SK-N-SH treated with all-trans-retinoic acid at 6 μM for 48 hours (cell line): ENCODE results near the gene TMC8.

ENCODE experiments used
- ATAC-seq: fragments of 200-7000 bp; cut with Tn5 transposase; 3 replicates; pipeline ENCODE4 v1.9.1; 2020; ENCODE audit warnings: mild to moderate bottlenecking, moderate library complexity
- ARNTL ChIP-seq: fragments of 450-650 bp; formaldehyde crosslinking; IDR thresholded peaks from 2 replicates; pipeline ENCODE4 v1.5.0; 2020; ENCODE audit warnings: low read depth, mild to moderate bottlenecking, moderate library complexity, borderline replicate concordance
- CSDC2 ChIP-seq: fragments of 250-450 bp; sonication (Bioruptor Pico); IDR thresholded peaks from 2 replicates; pipeline ENCODE4 v1.5.0; 2020; ENCODE audit warnings: mild to moderate bottlenecking, moderate library complexity
- ISL1 ChIP-seq: fragments of 250-450 bp; sonication (Bioruptor Pico); IDR thresholded peaks from 2 replicates; pipeline ENCODE4 v2.1.2; 2022; ENCODE audit warnings: mild to moderate bottlenecking, moderate library complexity
- OSR1 ChIP-seq: fragments of 250-450 bp; sonication (Bioruptor Pico); IDR thresholded peaks from 2 replicates; pipeline ENCODE4 v1.8.0; 2022; ENCODE audit warnings: moderate library complexity, mild to moderate bottlenecking, inconsistent platforms
- PPARA ChIP-seq: fragments of 250-450 bp; sonication (Bioruptor Pico); IDR thresholded peaks from 2 replicates; pipeline ENCODE4 v1.5.0; 2020; ENCODE audit warnings: mild to moderate bottlenecking, borderline replicate concordance
- RARB ChIP-seq: fragments of 250-450 bp; sonication (Bioruptor Pico); IDR thresholded peaks from 2 replicates; pipeline ENCODE4 v1.8.0; 2021; ENCODE audit warnings: mild to moderate bottlenecking, moderate library complexity
- SNAI2 ChIP-seq: fragments of 250-450 bp; sonication (Bioruptor Pico); IDR thresholded peaks from 2 replicates; pipeline ENCODE4 v1.5.0; 2020; ENCODE audit warnings: mild to moderate bottlenecking, moderate library complexity
- TCF4 ChIP-seq: fragments of 250-450 bp; sonication (Bioruptor Pico); IDR thresholded peaks from 2 replicates; pipeline ENCODE4 v1.8.0; 2021; ENCODE audit warnings: mild to moderate bottlenecking, moderate library complexity, borderline replicate concordance
- TOX ChIP-seq: fragments of 250-450 bp; sonication (Bioruptor Pico); IDR thresholded peaks from 2 replicates; pipeline ENCODE4 v1.8.0; 2021; ENCODE audit warnings: mild to moderate bottlenecking, moderate library complexity, borderline replicate concordance
- ZC3H10 ChIP-seq: fragments of 250-450 bp; sonication (Bioruptor Pico); IDR thresholded peaks from 2 replicates; pipeline ENCODE4 v1.5.1; 2021; ENCODE audit warnings: mild to moderate bottlenecking, moderate library complexity
- ZFP3 ChIP-seq: fragments of 250-450 bp; sonication (Bioruptor Pico); IDR thresholded peaks from 2 replicates; pipeline ENCODE4 v1.5.0; 2020; ENCODE audit warnings: mild to moderate bottlenecking, moderate library complexity
- ZFP30 ChIP-seq: fragments of 450-650 bp; formaldehyde crosslinking; IDR thresholded peaks from 2 replicates; pipeline ENCODE4 v1.5.0; 2022; ENCODE audit warnings: mild to moderate bottlenecking, moderate library complexity
- ZNF565 ChIP-seq: fragments of 450-650 bp; formaldehyde crosslinking; conservative IDR thresholded peaks from 2 replicates; pipeline ENCODE4 v1.5.0; 2020; ENCODE audit warnings: low read depth, mild to moderate bottlenecking, moderate library complexity
- ZNF70 ChIP-seq: fragments of 450-650 bp; formaldehyde crosslinking; IDR thresholded peaks from 2 replicates; pipeline ENCODE4 v1.5.0; 2020; ENCODE audit warnings: mild to moderate bottlenecking, moderate library complexity
- ZNF8 ChIP-seq: fragments of 450-650 bp; formaldehyde crosslinking; IDR thresholded peaks from 2 replicates; pipeline ENCODE4 v1.5.0; 2020; ENCODE audit warnings: mild to moderate bottlenecking, moderate library complexity
- TF ChIP-seq, protein P1 (sequence below): fragments of 250-450 bp; sonication (Bioruptor Pico); IDR thresholded peaks from 2 replicates; pipeline ENCODE4 v1.5.1; 2020; ENCODE audit warnings: low read depth, mild to moderate bottlenecking, moderate library complexity
- TF ChIP-seq, protein P2 (sequence below): fragments of 250-450 bp; sonication (Bioruptor Pico); IDR thresholded peaks from 2 replicates; pipeline ENCODE4 v1.5.1; 2021; ENCODE audit warnings: mild to moderate bottlenecking, moderate library complexity
- TF ChIP-seq, protein P3 (sequence below): fragments of 250-450 bp; sonication (Bioruptor Pico); IDR thresholded peaks from 2 replicates; pipeline ENCODE4 v1.8.0; 2021; ENCODE audit warnings: low read depth, mild to moderate bottlenecking, moderate library complexity, borderline replicate concordance
- TF ChIP-seq, protein P4 (sequence below): fragments of 250-450 bp; sonication (Bioruptor Pico); IDR thresholded peaks from 2 replicates; pipeline ENCODE4 v1.5.0; 2020; ENCODE audit warnings: mild to moderate bottlenecking, moderate library complexity
- TF ChIP-seq, protein P5 (sequence below): fragments of 250-450 bp; sonication (Bioruptor Pico); IDR thresholded peaks from 2 replicates; pipeline ENCODE4 v1.8.0; 2020; ENCODE audit warnings: mild to moderate bottlenecking, moderate library complexity, borderline replicate concordance

TMC8 gene

DNA sequence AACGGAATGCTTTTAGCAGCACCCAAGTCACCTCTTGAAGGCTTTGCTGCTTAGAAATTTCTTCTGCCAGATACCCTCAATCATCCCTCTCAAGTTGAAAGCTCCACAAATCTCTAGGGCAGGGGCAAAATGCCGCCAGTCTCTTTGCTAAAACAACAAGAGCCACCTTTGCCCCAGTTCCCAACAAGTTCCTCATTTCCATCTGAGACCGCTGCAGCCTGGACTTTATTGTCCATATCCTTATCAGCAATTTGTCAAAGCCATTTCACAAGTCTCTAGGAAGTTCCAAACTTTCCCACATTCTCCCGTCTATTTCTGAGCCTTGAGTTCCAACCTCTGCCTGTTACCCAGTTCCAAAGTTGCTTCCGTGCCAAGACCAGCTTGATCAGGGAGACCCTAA is 29.5 kb upstream of the TMC8 start:
- no peak for TF ChIP-seq ARNTL
- no peak for TF ChIP-seq PPARA (CRISPR knock-in tag)
- no peak for TF ChIP-seq ZFP3 (CRISPR knock-in tag)
- TF ChIP-seq ISL1 (CRISPR knock-in tag): no peak
- no peak for TF ChIP-seq CSDC2 (CRISPR knock-in tag)
- TF ChIP-seq ZC3H10 (CRISPR knock-in tag): no peak
- no peak for TF ChIP-seq ZNF565 (CRISPR knock-in tag)
- TF ChIP-seq ZNF70 (CRISPR knock-in tag): no peak
- TF ChIP-seq SNAI2 (CRISPR knock-in tag): no peak
- TF ChIP-seq, protein P1, sequence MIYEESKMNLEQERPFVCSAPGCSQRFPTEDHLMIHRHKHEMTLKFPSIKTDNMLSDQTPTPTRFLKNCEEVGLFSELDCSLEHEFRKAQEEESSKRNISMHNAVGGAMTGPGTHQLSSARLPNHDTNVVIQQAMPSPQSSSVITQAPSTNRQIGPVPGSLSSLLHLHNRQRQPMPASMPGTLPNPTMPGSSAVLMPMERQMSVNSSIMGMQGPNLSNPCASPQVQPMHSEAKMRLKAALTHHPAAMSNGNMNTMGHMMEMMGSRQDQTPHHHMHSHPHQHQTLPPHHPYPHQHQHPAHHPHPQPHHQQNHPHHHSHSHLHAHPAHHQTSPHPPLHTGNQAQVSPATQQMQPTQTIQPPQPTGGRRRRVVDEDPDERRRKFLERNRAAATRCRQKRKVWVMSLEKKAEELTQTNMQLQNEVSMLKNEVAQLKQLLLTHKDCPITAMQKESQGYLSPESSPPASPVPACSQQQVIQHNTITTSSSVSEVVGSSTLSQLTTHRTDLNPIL (CRISPR knock-in tag): no peak
- TF ChIP-seq OSR1 (CRISPR knock-in tag): no peak
- TF ChIP-seq, protein P2, sequence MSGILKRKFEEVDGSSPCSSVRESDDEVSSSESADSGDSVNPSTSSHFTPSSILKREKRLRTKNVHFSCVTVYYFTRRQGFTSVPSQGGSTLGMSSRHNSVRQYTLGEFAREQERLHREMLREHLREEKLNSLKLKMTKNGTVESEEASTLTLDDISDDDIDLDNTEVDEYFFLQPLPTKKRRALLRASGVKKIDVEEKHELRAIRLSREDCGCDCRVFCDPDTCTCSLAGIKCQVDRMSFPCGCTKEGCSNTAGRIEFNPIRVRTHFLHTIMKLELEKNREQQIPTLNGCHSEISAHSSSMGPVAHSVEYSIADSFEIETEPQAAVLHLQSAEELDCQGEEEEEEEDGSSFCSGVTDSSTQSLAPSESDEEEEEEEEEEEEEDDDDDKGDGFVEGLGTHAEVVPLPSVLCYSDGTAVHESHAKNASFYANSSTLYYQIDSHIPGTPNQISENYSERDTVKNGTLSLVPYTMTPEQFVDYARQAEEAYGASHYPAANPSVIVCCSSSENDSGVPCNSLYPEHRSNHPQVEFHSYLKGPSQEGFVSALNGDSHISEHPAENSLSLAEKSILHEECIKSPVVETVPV: no peak
- TF ChIP-seq RARB (CRISPR knock-in tag): no peak
- TF ChIP-seq TOX (CRISPR knock-in tag): no peak
- TF ChIP-seq, protein P3, sequence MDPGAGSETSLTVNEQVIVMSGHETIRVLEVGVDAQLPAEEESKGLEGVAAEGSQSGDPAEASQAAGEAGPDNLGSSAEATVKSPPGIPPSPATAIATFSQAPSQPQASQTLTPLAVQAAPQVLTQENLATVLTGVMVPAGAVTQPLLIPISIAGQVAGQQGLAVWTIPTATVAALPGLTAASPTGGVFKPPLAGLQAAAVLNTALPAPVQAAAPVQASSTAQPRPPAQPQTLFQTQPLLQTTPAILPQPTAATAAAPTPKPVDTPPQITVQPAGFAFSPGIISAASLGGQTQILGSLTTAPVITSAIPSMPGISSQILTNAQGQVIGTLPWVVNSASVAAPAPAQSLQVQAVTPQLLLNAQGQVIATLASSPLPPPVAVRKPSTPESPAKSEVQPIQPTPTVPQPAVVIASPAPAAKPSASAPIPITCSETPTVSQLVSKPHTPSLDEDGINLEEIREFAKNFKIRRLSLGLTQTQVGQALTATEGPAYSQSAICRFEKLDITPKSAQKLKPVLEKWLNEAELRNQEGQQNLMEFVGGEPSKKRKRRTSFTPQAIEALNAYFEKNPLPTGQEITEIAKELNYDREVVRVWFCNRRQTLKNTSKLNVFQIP: no peak
- no peak for TF ChIP-seq TCF4 (CRISPR knock-in tag)
- no peak for ATAC-seq

DNA sequence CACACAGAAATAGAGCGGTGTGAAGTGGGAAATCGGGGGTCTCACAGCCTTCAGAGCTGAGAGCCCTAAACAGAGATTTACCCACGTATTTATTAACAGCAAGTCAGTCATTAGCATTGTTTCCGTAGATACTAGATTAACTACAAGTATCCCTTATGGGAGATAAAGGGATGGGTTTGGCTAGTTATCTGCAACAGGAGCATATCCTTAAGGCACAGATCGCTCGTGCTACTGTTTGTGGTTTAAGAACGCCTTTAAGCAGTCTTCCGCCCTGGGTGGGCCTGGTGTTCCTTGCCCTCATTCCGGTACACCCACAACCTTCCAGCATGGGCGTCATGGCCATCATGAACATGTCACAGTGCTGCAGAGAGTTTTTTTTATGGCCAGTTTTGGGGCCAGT is 29.0 kb upstream of the TMC8 start:
- ATAC-seq: no peak
- TF ChIP-seq TOX (CRISPR knock-in tag) (no peak), OSR1 (CRISPR knock-in tag) (no peak), CSDC2 (CRISPR knock-in tag) (no peak), SNAI2 (CRISPR knock-in tag) (no peak), ZNF70 (CRISPR knock-in tag) (no peak), ZFP30 (no peak), ZNF565 (CRISPR knock-in tag) (no peak), TCF4 (CRISPR knock-in tag) (no peak), ZC3H10 (CRISPR knock-in tag) (no peak), ZNF8 (CRISPR knock-in tag) (no peak)
- TF ChIP-seq, protein P2: no peak
- TF ChIP-seq, protein P4, sequence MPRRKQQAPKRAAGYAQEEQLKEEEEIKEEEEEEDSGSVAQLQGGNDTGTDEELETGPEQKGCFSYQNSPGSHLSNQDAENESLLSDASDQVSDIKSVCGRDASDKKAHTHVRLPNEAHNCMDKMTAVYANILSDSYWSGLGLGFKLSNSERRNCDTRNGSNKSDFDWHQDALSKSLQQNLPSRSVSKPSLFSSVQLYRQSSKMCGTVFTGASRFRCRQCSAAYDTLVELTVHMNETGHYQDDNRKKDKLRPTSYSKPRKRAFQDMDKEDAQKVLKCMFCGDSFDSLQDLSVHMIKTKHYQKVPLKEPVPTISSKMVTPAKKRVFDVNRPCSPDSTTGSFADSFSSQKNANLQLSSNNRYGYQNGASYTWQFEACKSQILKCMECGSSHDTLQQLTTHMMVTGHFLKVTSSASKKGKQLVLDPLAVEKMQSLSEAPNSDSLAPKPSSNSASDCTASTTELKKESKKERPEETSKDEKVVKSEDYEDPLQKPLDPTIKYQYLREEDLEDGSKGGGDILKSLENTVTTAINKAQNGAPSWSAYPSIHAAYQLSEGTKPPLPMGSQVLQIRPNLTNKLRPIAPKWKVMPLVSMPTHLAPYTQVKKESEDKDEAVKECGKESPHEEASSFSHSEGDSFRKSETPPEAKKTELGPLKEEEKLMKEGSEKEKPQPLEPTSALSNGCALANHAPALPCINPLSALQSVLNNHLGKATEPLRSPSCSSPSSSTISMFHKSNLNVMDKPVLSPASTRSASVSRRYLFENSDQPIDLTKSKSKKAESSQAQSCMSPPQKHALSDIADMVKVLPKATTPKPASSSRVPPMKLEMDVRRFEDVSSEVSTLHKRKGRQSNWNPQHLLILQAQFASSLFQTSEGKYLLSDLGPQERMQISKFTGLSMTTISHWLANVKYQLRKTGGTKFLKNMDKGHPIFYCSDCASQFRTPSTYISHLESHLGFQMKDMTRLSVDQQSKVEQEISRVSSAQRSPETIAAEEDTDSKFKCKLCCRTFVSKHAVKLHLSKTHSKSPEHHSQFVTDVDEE (CRISPR knock-in tag): no peak
- TF ChIP-seq, all 23 proteins: peak for 0

DNA sequence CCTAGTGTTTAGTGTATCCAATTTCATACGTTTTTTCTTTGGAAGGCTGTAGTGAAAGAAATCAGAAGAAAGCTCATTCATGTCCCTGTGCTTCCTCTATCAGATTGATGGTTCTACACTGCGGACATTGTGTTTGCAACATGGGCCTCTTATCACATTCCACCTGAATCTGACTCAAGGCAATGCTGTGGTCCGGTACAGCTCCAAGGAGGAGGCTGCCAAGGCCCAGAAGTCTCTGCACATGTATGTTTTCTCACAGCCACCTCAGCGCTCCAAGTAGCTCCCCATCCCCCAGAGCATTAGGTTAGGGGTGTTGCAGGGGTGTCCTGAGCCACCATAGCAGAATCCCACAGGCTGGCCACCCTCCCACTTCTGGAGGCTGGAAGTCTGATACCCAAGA is 27.3 kb upstream of the TMC8 start:
- no peak for ATAC-seq

More for the DNA sequence above, 27.3 kb upstream of the TMC8 start:
- TF ChIP-seq ZNF70 (CRISPR knock-in tag) (no peak), TCF4 (CRISPR knock-in tag) (no peak), ZC3H10 (CRISPR knock-in tag) (no peak), ZNF565 (CRISPR knock-in tag) (no peak)
- TF ChIP-seq, protein P5, sequence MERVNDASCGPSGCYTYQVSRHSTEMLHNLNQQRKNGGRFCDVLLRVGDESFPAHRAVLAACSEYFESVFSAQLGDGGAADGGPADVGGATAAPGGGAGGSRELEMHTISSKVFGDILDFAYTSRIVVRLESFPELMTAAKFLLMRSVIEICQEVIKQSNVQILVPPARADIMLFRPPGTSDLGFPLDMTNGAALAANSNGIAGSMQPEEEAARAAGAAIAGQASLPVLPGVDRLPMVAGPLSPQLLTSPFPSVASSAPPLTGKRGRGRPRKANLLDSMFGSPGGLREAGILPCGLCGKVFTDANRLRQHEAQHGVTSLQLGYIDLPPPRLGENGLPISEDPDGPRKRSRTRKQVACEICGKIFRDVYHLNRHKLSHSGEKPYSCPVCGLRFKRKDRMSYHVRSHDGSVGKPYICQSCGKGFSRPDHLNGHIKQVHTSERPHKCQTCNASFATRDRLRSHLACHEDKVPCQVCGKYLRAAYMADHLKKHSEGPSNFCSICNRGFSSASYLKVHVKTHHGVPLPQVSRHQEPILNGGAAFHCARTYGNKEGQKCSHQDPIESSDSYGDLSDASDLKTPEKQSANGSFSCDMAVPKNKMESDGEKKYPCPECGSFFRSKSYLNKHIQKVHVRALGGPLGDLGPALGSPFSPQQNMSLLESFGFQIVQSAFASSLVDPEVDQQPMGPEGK: no peak
